HG02970 (cell line): ENCODE measurements around the gene PLXNB2.
A peak's percentile ranks its signal among the peaks of the same experiment; 100 is the strongest.
"Not testable (repeated sequence)": the region's sequence is repeated elsewhere in the genome, so short reads cannot be mapped to it uniquely, and the experiment has no call there.

ENCODE experiments used
- ATAC-seq: cut with Tn5 transposase; IDR thresholded peaks from one replicate; pipeline ENCODE4 v1.9.1; 2021; ENCODE audit warnings: mild to moderate bottlenecking, moderate library complexity, moderate number of reproducible peaks; ENCODE audit not compliant: unreplicated experiment, low FRiP score

The PLXNB2 gene

GRCh38 chr22:50326956-50327710, 19.7 kb upstream of the PLXNB2 start, which contains the start of gene DENND6B:
Gene DENND6B (minus strand): TSS chr22:50327012. CDS start chr22:50326988, 24 bp downstream.
- ATAC-seq: peak; percentile 81

DNA sequence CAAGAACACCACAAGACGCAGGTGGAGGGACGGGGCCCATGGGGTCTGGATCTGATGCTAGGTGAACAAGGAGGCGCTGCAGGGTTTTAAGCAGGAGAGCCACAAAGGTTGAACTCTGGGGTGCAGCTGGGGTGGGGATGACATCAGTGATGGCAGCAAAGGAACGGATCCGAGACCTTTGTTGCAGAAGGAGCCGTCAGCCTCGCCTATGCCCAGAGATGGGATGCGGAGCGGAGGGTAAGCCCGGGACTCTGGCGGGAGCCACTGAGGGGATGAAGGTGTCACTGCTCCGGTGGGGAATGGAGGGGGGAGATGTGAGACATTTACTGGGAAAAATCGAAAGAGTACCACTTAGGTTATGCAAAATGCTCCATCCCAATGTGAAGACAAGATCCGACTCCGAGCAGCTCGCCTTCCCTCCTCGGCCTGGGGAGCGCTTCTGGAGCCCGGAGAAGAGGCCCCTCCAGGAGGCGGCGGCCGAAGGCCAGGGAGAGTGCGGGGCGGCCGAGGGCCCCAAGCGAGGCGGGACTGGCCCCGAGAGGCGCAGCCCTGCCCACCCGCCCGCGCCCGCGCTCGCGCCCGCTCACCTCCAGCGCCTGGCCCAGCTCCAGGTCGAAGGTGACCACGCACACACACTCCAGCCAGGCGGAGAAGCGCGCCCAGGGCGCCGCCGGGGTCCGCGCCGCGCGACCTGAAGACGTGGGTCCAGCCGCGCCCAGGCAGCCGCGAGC, 18.9 kb upstream of the PLXNB2 start:
- ATAC-seq: no peak

GRCh38 chr22:50325444-50326224, 18.2 kb upstream of the PLXNB2 start:
- ATAC-seq: no peak

DNA sequence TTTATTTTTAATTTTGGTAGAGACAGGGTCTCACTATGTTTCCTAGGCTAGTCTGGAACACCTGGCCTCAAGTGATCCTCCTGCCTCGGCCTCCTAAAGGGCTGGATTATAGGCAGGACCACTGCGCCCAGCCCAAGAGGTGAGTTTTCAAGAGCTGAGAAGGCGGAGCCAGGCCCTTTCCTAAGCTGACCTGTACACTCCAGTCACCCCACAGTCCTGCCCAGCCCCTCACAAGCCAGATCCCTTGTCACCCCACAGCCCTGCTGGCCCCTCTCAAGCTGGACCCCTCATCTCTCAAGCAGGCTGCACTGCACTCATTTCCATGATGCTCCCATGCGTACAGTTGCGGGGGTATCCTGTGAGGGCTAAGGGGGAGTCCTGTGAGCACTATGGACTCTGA, 16.5 kb upstream of the PLXNB2 start:
- no peak for ATAC-seq

DNA sequence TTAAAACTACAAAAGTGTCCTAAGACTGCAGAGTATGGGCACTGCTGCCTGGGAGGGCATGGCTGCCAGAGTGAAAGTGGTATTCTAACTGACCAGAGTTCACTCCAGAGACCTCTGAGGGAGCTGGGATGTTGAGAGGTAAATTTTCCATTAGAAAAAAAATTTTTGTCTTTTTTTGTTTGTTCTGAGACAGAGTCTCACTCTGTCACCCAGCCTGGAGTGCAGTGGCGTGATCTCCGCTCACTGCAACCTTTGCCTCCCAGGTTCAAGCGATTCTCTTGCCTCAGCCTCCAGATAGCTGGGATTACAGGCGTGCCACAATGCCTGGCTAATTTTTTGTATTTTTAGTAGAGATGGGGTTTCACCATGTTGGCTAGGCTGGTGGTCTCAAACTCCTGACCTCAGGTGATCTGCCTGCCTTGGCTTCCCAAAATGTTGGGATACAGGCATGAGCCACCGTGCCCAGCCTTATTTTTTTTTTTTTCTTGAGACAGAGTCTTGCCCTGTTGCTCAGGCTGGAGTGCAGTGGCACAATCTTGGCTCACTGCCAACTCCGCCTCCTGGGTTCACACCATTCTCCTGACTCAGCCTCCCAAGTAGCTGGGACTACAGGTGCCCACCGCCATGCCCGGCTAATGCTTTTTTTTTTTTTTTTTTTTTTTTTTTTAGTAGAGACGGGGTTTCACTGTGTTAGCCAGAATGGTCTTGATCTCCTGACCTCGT, 15.1 kb upstream of the PLXNB2 start:
- not testable (repeated sequence) for ATAC-seq

GRCh38 chr22:50320671-50321325, 13.4 kb upstream of the PLXNB2 start:
- ATAC-seq: no peak

DNA sequence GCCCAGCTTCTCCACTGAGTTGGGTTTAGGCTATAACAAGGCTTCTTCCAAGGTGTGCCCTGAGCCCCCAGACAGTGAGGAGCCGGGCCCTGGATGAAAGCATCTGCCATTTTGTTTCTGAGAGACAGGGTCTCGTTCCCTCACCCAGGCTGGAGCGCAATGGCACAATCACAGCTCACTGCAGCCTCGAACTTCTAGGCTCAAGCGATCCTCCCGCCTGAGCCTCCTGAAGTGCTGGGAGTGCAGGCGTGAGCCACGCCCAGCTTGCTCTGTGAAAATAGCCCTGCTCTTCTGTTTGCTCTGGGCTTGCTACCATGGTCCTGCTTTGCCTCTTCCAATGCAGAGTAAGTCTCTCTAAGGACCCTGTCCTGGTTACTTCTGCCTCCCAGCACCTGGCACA, 12.7 kb upstream of the PLXNB2 start:
- ATAC-seq: no peak

DNA sequence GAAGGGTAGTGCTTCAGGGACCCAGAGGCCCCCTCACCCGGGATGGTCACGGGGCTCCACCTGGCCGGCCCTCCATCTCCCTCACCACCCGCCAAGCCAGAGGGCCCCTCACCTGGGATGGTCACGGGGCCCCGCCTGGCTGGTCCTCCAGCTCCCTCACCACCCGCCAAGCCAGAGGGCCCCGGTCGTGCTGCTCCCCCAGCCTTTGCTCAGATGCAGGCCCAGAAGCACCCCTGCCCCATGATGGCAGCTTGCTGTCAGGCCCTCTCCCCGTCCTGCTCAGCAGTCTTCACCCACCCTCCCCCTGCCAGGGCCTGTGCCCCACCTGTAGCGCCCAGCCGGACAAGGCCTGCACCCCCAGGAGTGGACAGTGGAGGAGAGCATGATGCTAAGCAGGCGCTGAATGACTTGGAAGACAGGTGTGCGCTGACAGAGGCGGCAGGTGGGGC, 12.1 kb upstream of the PLXNB2 start:
- no peak for ATAC-seq

GRCh38 chr22:50318698-50319411, 11.4 kb upstream of the PLXNB2 start:
- no peak for ATAC-seq

DNA sequence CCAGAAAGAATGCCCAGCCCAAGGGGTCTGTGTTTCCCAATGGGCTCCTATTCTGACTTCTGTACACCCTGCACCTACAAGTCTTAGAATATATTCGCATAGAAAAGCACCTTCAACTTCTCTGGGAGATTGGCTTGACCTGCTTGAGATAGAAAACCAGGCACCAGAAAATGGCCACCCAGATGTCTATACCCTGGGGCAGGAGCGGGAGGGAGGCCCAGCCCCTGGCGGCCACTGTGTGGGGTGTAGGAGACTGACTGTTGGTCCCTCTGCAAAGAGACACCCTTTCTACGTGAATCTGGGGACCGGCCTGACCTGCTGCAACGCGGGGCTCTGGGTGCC, 10.9 kb upstream of the PLXNB2 start:
- no peak for ATAC-seq

DNA sequence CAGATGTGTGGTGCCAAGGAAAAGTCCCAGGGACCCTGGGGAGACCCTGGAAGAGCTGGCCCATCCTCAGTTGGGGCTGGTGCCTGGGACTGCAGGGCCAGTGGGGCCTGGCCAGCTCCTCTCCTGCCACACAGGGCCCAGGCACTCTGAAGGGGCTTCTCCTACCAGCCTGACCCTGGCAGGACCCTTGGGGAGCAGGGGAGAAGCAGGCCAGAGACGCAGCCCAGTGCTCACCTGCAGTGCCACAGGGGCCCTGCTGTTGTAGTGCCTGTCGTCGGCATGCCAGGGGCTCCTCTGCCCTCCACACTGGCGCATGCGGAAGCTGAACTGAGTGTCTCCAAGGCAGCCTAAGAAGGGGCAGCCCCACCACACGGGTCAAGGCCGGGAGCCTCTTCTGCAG, 10.2 kb upstream of the PLXNB2 start:
- ATAC-seq: no peak

- ATAC-seq: no peak
Measured at GRCh38 chr22:50317178-50317577, 9.7 kb upstream of the PLXNB2 start.

DNA sequence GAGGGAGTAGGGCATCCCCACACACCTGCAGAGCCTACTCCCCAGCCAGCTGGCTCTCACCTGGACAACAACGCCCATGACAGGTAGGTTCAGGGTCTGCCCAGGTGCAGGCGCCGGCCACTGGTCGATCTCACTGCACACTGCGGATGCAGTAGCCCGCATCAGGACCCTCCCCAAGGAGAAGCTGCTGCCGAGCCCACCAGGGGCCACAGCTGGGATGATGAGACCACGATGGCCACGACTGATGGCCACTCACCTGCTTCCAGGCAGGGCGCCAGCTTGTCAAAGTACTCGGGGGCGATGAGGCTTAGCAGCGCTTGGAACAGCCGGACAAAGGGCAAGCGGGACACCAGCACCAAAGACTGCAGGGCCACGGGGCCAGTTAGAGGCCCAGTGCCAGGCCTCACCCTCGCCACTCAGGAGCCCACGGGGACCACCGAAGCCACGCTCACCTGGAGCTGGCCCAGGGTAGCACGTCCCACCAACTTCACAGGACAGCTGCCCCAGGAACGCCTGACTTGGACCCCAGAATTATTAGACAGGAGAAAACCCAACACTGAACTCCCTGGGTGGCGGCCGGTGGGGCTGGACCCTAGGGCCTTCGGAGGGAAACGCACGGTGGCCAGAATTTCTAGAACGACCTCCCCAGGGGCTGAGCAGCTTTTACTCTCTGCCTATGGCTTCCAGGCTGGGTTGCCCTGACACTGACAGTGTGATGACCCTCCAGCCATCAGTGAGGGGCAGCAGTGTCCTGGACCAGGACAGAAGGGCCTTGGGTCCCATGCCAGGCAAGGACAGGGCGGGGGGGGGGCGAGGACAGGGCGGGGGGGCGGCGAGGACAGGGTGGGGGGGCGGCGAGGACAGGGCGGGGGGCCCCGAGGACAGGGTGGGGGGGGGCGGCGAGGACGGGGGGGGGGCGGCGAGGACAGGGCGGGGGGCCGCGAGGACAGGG, 8.9 kb upstream of the PLXNB2 start:
- no peak for ATAC-seq

GRCh38 chr22:50315289-50316113, 8.1 kb upstream of the PLXNB2 start:
- no peak for ATAC-seq

GRCh38 chr22:50314455-50315288, 7.2 kb upstream of the PLXNB2 start:
- peak; percentile 63 for ATAC-seq

DNA sequence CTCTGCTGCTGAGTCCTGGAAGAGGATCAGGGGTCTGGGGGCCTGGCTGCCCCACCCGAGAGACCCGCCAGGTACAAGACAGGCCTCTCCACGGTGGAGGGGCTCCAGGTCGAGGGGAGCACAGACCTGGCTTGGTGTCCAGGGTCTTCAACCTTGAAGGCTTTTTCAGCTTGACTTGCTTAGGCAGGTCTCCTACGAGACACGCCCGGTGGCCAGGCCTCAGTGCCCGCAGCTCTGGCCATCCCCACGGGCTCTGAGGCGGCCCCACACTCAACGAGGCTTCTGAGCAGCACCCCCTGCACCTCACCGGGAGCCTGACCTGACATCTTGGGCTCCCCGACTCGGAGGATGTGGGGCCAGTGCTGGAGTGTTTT, 6.6 kb upstream of the PLXNB2 start:
- ATAC-seq: no peak

GRCh38 chr22:50313600-50313999, 6.2 kb upstream of the PLXNB2 start:
- ATAC-seq: no peak
